GM23248 (cell line): ENCODE results near the gene LPO. TPM values are rescaled to one million over a fixed set of nuclear protein-coding genes. Genes with fewer than 3 reads are reported as not detected.

Source experiments
- DNase-seq: peaks from one replicate; pipeline ENCODE4 v3.0.0-alpha.2; 2015
- H2AFZ ChIP-seq: fragments of 200-600 bp; sonication (generic); 2 replicates; pipeline ENCODE4 v1.6.1; 2016; ENCODE audit warnings: antibody characterized with exemption
- H3F3A ChIP-seq: fragments of 200-600 bp; sonication (generic); 2 replicates; pipeline ENCODE4 v1.6.1; 2016; ENCODE audit warnings: mild to moderate bottlenecking, antibody characterized with exemption, mixed run types; ENCODE audit not compliant: insufficient read depth
- H3K27ac ChIP-seq: fragments of 200-600 bp; sonication (generic); 2 replicates; pipeline ENCODE4 v1.5.1; 2016; ENCODE audit warnings: mild to moderate bottlenecking
- H3K27me3 ChIP-seq: fragments of 200-600 bp; sonication (generic); replicated peaks from 2 replicates; pipeline ENCODE4 v1.6.1; 2016; ENCODE audit warnings: mild to moderate bottlenecking; ENCODE audit not compliant: insufficient read depth
- H3K36me3 ChIP-seq: fragments of 200-600 bp; sonication (generic); 2 replicates; pipeline ENCODE4 v1.6.1; 2016; ENCODE audit warnings: low read depth, mild to moderate bottlenecking
- H3K4me1 ChIP-seq: fragments of 200-600 bp; sonication (generic); 2 replicates; pipeline ENCODE4 v1.6.1; 2016; ENCODE audit warnings: mild to moderate bottlenecking; ENCODE audit not compliant: insufficient read depth
- H3K4me2 ChIP-seq: fragments of 200-600 bp; sonication (generic); one replicate; pipeline ENCODE4 v1.6.1; 2016; ENCODE audit warnings: mild to moderate bottlenecking; ENCODE audit not compliant: unreplicated experiment
- H3K4me3 ChIP-seq: fragments of 200-600 bp; sonication (generic); 2 replicates; pipeline ENCODE4 v1.5.1; 2016; ENCODE audit warnings: mild to moderate bottlenecking
- H3K79me2 ChIP-seq: fragments of 200-600 bp; sonication (generic); 2 replicates; pipeline ENCODE4 v1.6.1; 2016; ENCODE audit warnings: mild to moderate bottlenecking; ENCODE audit not compliant: insufficient read depth
- H3K9ac ChIP-seq: fragments of 200-600 bp; sonication (generic); 2 replicates; pipeline ENCODE4 v1.6.1; 2016; ENCODE audit warnings: mild to moderate bottlenecking
- H3K9me2 ChIP-seq: fragments of 200-600 bp; sonication (generic); 2 replicates; pipeline ENCODE4 v1.6.1; 2016; ENCODE audit warnings: mixed run types, mild to moderate bottlenecking, moderate library complexity; ENCODE audit not compliant: insufficient read depth
- H3K9me3 ChIP-seq: fragments of 200-600 bp; sonication (generic); one replicate; pipeline ENCODE4 v1.6.1; 2017; ENCODE audit warnings: low read depth
- H4K20me1 ChIP-seq: fragments of 200-600 bp; sonication (generic); 2 replicates; pipeline ENCODE4 v1.6.0; 2016; ENCODE audit not compliant: insufficient read depth
- EZH2 ChIP-seq: fragments of 200-600 bp; sonication (generic); IDR thresholded peaks from 2 replicates; pipeline ENCODE4 v1.6.1; 2018; ENCODE audit warnings: antibody characterized with exemption, mild to moderate bottlenecking; ENCODE audit not compliant: insufficient read depth, poor library complexity, severe bottlenecking
- EZH2phosphoT487 ChIP-seq: fragments of 200-600 bp; sonication (generic); IDR thresholded peaks from 2 replicates; pipeline ENCODE4 v1.6.1; 2018; ENCODE audit warnings: antibody characterized with exemption, moderate library complexity, mild to moderate bottlenecking, low read depth; ENCODE audit not compliant: insufficient read depth
- WGBS, 2 experiments: methylation state at CpG; one replicate each; pipeline ENCODE4 v1.1.6; 2015 to 2017; ENCODE audit warnings: low lambda C conversion rate in 2 of 2, low coverage in 1 of 2; ENCODE audit errors: missing lambda C conversion rate in 2 of 2; 5-methylcytosine and 5-hydroxymethylcytosine counted together
- in situ Hi-C: fragments of 300-500 bp; cut with MboI; formaldehyde crosslinking; loops from 2 replicates; pipeline ENCODE4 v1.15.0; 2020
- polyA plus RNA-seq: library from polyadenylated mRNA; unstranded; fragments of >200 nt; fragmentation: Nextera tagmentation; extraction: Ambion mirVana; gene quantifications from 2 replicates; pipeline ENCODE4 v1.2.1, GENCODE V29; 2016
- total RNA-seq: library from RNA; depleted of rRNA; stranded (reverse); fragments of >200 nt; shearing (Covaris generic); gene quantifications from 2 replicates; pipeline ENCODE4 v1.2.3, GENCODE V29; 2014

Gene LPO
- total and polyA plus RNA-seq, 2 experiments from 2014 or later: 0.11 TPM; not detected in 1

GRCh38 chr17:58301504-58302150, 63.2 kb downstream of the LPO start:
- Histone ChIP-seq H3K27ac (no peak overlapping the region), H3F3A (no peaks in the 10 kb centered on the region), H3K9ac (no peak overlapping the region), H3K36me3 (no peaks in the 10 kb centered on the region), H2AFZ (no peak overlapping the region), H3K9me2 (no peaks in the 10 kb centered on the region), H3K27me3 (no peaks in the 10 kb centered on the region; the same call in 1 of the 2 replicates), H3K4me3 (no peak overlapping the region), H3K79me2 (no peaks in the 10 kb centered on the region), H4K20me1 (no peaks in the 10 kb centered on the region), H3K9me3 (no peaks in the 10 kb centered on the region), H3K4me1 (no peaks in the 10 kb centered on the region), H3K4me2 (no peak overlapping the region)
- TF ChIP-seq EZH2phosphoT487: no peak
- TF ChIP-seq EZH2: no peak
- 67% methylated on average over 16 of the region's 16 CpGs for WGBS, 2 experiments
- DNase-seq: no peak
- in situ Hi-C loops: no loop called here

GRCh38 chr17:58302171-58302918, 64.0 kb downstream of the LPO start:
- Histone ChIP-seq H2AFZ (no peak overlapping the region), H3K79me2 (no peaks in the 10 kb centered on the region), H3F3A (no peaks in the 10 kb centered on the region), H3K4me1 (no peaks in the 10 kb centered on the region), H3K27ac (no peak overlapping the region), H3K9me3 (no peaks in the 10 kb centered on the region), H3K4me3 (no peak overlapping the region), H3K27me3 (no peaks in the 10 kb centered on the region; the same call in 1 of the 2 replicates), H3K9me2 (no peaks in the 10 kb centered on the region), H3K36me3 (no peaks in the 10 kb centered on the region), H3K4me2 (no peak overlapping the region), H3K9ac (no peak overlapping the region), H4K20me1 (no peaks in the 10 kb centered on the region)
- no peak for TF ChIP-seq EZH2phosphoT487
- no peak for TF ChIP-seq EZH2
- 73 to 77% methylated on average over 9 of the region's 9 CpGs for WGBS, 2 experiments
- in situ Hi-C loops: no loop called here
- DNase-seq: no peak

GRCh38 chr17:58302919-58303585, 64.7 kb downstream of the LPO start:
- no peaks in the 10 kb centered on the region for H3K36me3 ChIP-seq
- no peak overlapping the region for H3K4me3 ChIP-seq
- H2AFZ ChIP-seq: no peak overlapping the region
- no peaks in the 10 kb centered on the region for H3K9me2 ChIP-seq
- in situ Hi-C loops: no loop called here
- no peaks in the 10 kb centered on the region for H3F3A ChIP-seq
- H3K27me3 ChIP-seq: no peaks in the 10 kb centered on the region; the same call in 1 of the 2 replicates
- no peaks in the 10 kb centered on the region for H3K79me2 ChIP-seq
- DNase-seq: no peak
- 53 to 63% methylated on average over 8 to 9 of the region's 9 CpGs for WGBS, 2 experiments
- no peaks in the 10 kb centered on the region for H3K4me1 ChIP-seq
- no peak overlapping the region for H3K27ac ChIP-seq
- no peaks in the 10 kb centered on the region for H4K20me1 ChIP-seq
- H3K9ac ChIP-seq: no peak overlapping the region
- no peaks in the 10 kb centered on the region for H3K9me3 ChIP-seq
- TF ChIP-seq EZH2 (no peak), EZH2phosphoT487 (no peak)
- H3K4me2 ChIP-seq: no peak overlapping the region

- 23 to 27% methylated on average over 9 to 10 of the region's 10 CpGs for WGBS, 2 experiments
Observed at GRCh38 chr17:58303971-58304749, 65.8 kb downstream of the LPO start.

More at GRCh38 chr17:58303971-58304749, 65.8 kb downstream of the LPO start:
- Histone ChIP-seq H3K9ac (no peak overlapping the region), H3K4me2 (no peak overlapping the region), H2AFZ (no peak overlapping the region), H3K36me3 (no peaks in the 10 kb centered on the region), H3K4me1 (no peaks in the 10 kb centered on the region), H3K9me2 (no peaks in the 10 kb centered on the region), H3K9me3 (no peaks in the 10 kb centered on the region), H3F3A (no peaks in the 10 kb centered on the region), H3K79me2 (no peaks in the 10 kb centered on the region), H3K27me3 (no peaks in the 10 kb centered on the region; the same call in 1 of the 2 replicates), H4K20me1 (no peaks in the 10 kb centered on the region), H3K4me3 (no peak overlapping the region), H3K27ac (no peak overlapping the region)
- peak; percentile 60 for DNase-seq
- in situ Hi-C loops: no loop called here
- TF ChIP-seq EZH2phosphoT487 (no peak), EZH2 (no peak)
